ENCODE results near the gene MAP4K5. TPM values are rescaled to one million over a fixed set of nuclear protein-coding genes. Genes with fewer than 3 reads are reported as not detected.

Gene MAP4K5
- total and polyA plus RNA-seq, 2 of the 4 experiments (the other 2 are of a cell fraction), result 33.1 to 46.1 TPM

GRCh38 chr14:50532502-50533240 is at the start of gene MAP4K5 (continued):
- TF ChIP-seq ELK1 (IDR thresholded peaks at IDR 0.05; ENCODE audit: borderline replicate concordance, low read depth, low read length), result no peak
- TF ChIP-seq BHLHE40 (IDR thresholded peaks at IDR 0.05; ENCODE audit: low read depth, low read length), result peak; percentile 65
- TF ChIP-seq SMC3 (IDR thresholded peaks at IDR 0.05; ENCODE audit: low read depth, low read length), result peak; percentile 87

GRCh38 chr14:50578433-50578832 is 46.1 kb upstream of the MAP4K5 start:
- Histone ChIP-seq H3K4me2 (ENCODE audit: low read depth, low read length) (no peak overlapping the region), H4K5ac (ENCODE audit: low read depth, low read length) (no peak overlapping the region), H3K9ac (ENCODE audit: low read depth, low read length) (no peak overlapping the region), H3K4ac (ENCODE audit: low read depth, low read length) (no peak overlapping the region), H2AK5ac (ENCODE audit: low read depth, low read length) (no peak overlapping the region), H3K9me1 (ENCODE audit: insufficient read depth, low read length) (no peaks in the 10 kb centered on the region), H2AFZ (replicated peaks; ENCODE audit: low read length, poor library complexity) (no peak overlapping the region), H3K23ac (ENCODE audit: low read depth, low read length) (no peak overlapping the region), H3K27me3 (ENCODE audit: control insufficient read depth, insufficient read depth, low read length) (no peaks in the 10 kb centered on the region), H3K36me3 (ENCODE audit: control insufficient read depth, insufficient read depth, low read length) (no peaks in the 10 kb centered on the region), H3K4me3 (ENCODE audit: insufficient read depth, low read depth, low read length) (no peak overlapping the region), H2AK9ac (replicated peaks; ENCODE audit: low read depth, low read length, poor library complexity) (no peak overlapping the region), H3K56ac (ENCODE audit: extremely low read depth, insufficient read depth, low read length) (no peak overlapping the region), H3K4me1 (ENCODE audit: control insufficient read depth, insufficient read depth, low read length) (peaks cover 2% of the 10 kb centered on the region; the same call in 1 of the 2 replicates), H2BK20ac (ENCODE audit: low read depth, low read length) (no peak overlapping the region), H4K20me1 (ENCODE audit: insufficient read depth, low read length) (no peaks in the 10 kb centered on the region), H2BK15ac (ENCODE audit: low read depth, low read length) (no peak overlapping the region), H4K8ac (ENCODE audit: low read depth in 2 of 2, low read length in 2 of 2) (no peak overlapping the region), H3K18ac (ENCODE audit: low read depth, low read length) (no peak overlapping the region), H3K14ac (replicated peaks; ENCODE audit: low read depth, low read length) (no peak overlapping the region), H3K9me3 (ENCODE audit: control insufficient read depth, insufficient read depth, low read length) (no peaks in the 10 kb centered on the region), H3K79me1 (ENCODE audit: low read depth in 1 of 2, low read length in 2 of 2) (peaks cover 4 to 5% of the 10 kb centered on the region in 2 experiments; a peak in 1 of 4 replicates), H2BK5ac (ENCODE audit: low read depth, low read length, poor library complexity, severe bottlenecking) (no peak overlapping the region), H2BK120ac (ENCODE audit: low read depth, low read length) (no peak overlapping the region), H3K27ac (ENCODE audit: insufficient read depth, low read length) (no peak overlapping the region), H4K91ac (ENCODE audit: insufficient read depth, low read depth, low read length) (no peak overlapping the region)
- BruUV-seq (replicated peaks), result no TSS peak
- CTCF ChIA-PET, result interaction anchor here (1.2 kb wide), 1 partner anchor 162 kb away, joined by 3 read pairs; no protein-coding TSS in a partner anchor
- intact Hi-C loops (cut with micrococcal nuclease), result loop anchor here (10.0 kb wide), 1 partner anchor 466 kb away; no protein-coding TSS in a partner anchor
- POLR2A ChIA-PET (ENCODE audit: unreplicated experiment), result no interaction called here
- ATAC-seq (ENCODE audit: low read depth) (no peak), DNase-seq (no peak)
- dilution Hi-C loops (cut with HindIII; ENCODE audit: low sequenced_read_pairs, unreplicated experiment), result no loop called here
- in situ Hi-C loops (cut with MboI; ENCODE audit: low sequenced_read_pairs), result loop anchor here (25.0 kb wide), 1 partner anchor 634 kb away; no protein-coding TSS in a partner anchor
- TF ChIP-seq CEBPB (IDR thresholded peaks at IDR 0.05; ENCODE audit: low read depth, low read length), result no peak
- no peak for TF ChIP-seq USF2 (IDR thresholded peaks at IDR 0.05; ENCODE audit: low read depth, low read length)
- TF ChIP-seq MXI1 (IDR thresholded peaks at IDR 0.05; ENCODE audit: borderline replicate concordance, low read depth, low read length), result no peak
- TF ChIP-seq MAFK (IDR thresholded peaks at IDR 0.05; ENCODE audit: low read depth, low read length), result no peak

Data from IMR-90 (cell line).